OCI-LY3 (cell line): ENCODE data around the gene CLIC6.

Source experiments
- H2AFZ ChIP-seq: fragments of 200-600, 300-600 bp; shearing (Covaris generic); 2 replicates; pipeline ENCODE4 v1.6.0; 2014; ENCODE audit warnings: antibody characterized with exemption, low read depth, low read length
- H3K27ac ChIP-seq: fragments of 200-600, 300-600 bp; sonication (generic); 2 replicates; pipeline ENCODE4 v1.5.1; 2014; ENCODE audit warnings: mild to moderate bottlenecking, low read length, moderate library complexity, mixed read lengths
- H3K27me3 ChIP-seq: fragments of 200-600, 300-600 bp; sonication (generic); 2 replicates; pipeline ENCODE4 v1.6.1; 2014; ENCODE audit warnings: low read depth, low read length, mixed read lengths
- H3K36me3 ChIP-seq: fragments of 200-600, 300-600 bp; sonication (generic); replicated peaks from 2 replicates; pipeline ENCODE3; 2014; ENCODE audit warnings: low read depth, low read length, mixed read lengths
- H3K4me1 ChIP-seq: fragments of 300-600, 200-600 bp; sonication (generic); 2 replicates; pipeline ENCODE4 v1.6.1; 2014; ENCODE audit warnings: low read length, mixed read lengths
- H3K4me2 ChIP-seq: fragments of 200-600, 300-600 bp; sonication (generic); 2 replicates; pipeline ENCODE4 v1.6.1; 2014; ENCODE audit warnings: low read length, mixed read lengths
- H3K4me3 ChIP-seq: fragments of 300-600, 200-600 bp; sonication (generic); 2 replicates; pipeline ENCODE4 v1.5.1; 2014; ENCODE audit warnings: antibody characterized with exemption, mild to moderate bottlenecking, low read length, moderate library complexity
- H3K79me2 ChIP-seq: fragments of 300-600, 200-600 bp; shearing (Covaris generic); 2 replicates; pipeline ENCODE4 v1.6.1; 2014; ENCODE audit warnings: mild to moderate bottlenecking, low read length, mixed read lengths
- H3K9ac ChIP-seq: fragments of 300-600, 200-600 bp; shearing (Covaris generic); 2 replicates; pipeline ENCODE4 v1.6.0; 2014; ENCODE audit warnings: mild to moderate bottlenecking, low read length, moderate library complexity
- H3K9me3 ChIP-seq: fragments of 200-600, 300-600 bp; shearing (Covaris generic); 2 replicates; pipeline ENCODE4 v1.6.1; 2014; ENCODE audit warnings: low read length, mixed read lengths; ENCODE audit not compliant: insufficient read depth
- H4K20me1 ChIP-seq: fragments of 200-600, 300-600 bp; sonication (generic); 2 replicates; pipeline ENCODE4 v1.6.1; 2016; ENCODE audit warnings: low read length, mixed read lengths; ENCODE audit not compliant: insufficient read depth
- CTCF ChIP-seq: fragments of 200-600, 300-600 bp; sonication (generic); IDR thresholded peaks from 2 replicates; pipeline ENCODE4 v1.5.1; 2014; ENCODE audit warnings: antibody characterized with exemption, low read length, low read depth
- EZH2phosphoT487 ChIP-seq: fragments of 200-600 bp; shearing (Covaris generic); IDR thresholded peaks from 2 replicates; pipeline ENCODE4 v1.6.1; 2018; ENCODE audit warnings: antibody characterized with exemption, mixed run types, low read depth

The CLIC6 gene

GRCh38 chr21:34724857-34725195 lies 56.0 kb downstream of the CLIC6 start:
- Histone ChIP-seq H3K4me2 (no peak overlapping the region), H3K79me2 (no peaks in the 10 kb centered on the region), H3K27me3 (peaks cover 4% of the 10 kb centered on the region; the same call in 1 of the 2 replicates), H3K9ac (no peak overlapping the region), H3K4me3 (no peak overlapping the region), H3K27ac (no peak overlapping the region), H4K20me1 (no peaks in the 10 kb centered on the region), H3K4me1 (no peaks in the 10 kb centered on the region), H2AFZ (no peak overlapping the region), H3K36me3 (no peaks in the 10 kb centered on the region), H3K9me3 (no peaks in the 10 kb centered on the region)
- TF ChIP-seq EZH2phosphoT487, result no peak
- TF ChIP-seq CTCF, result no peak

- no peak for TF ChIP-seq CTCF
- no peak for TF ChIP-seq EZH2phosphoT487
- no peak overlapping the region for H2AFZ ChIP-seq
- H3K4me3 ChIP-seq, result no peak overlapping the region
- no peaks in the 10 kb centered on the region for H4K20me1 ChIP-seq
- no peaks in the 10 kb centered on the region for H3K9me3 ChIP-seq
- no peaks in the 10 kb centered on the region for H3K79me2 ChIP-seq
- H3K4me1 ChIP-seq, result no peaks in the 10 kb centered on the region
- no peak overlapping the region for H3K27ac ChIP-seq
- H3K36me3 ChIP-seq, result no peaks in the 10 kb centered on the region
- H3K4me2 ChIP-seq, result no peak overlapping the region
- H3K9ac ChIP-seq, result no peak overlapping the region
- peaks cover 4% of the 10 kb centered on the region; the same call in 1 of the 2 replicates for H3K27me3 ChIP-seq
Observed at GRCh38 chr21:34726627-34727337, 58.0 kb downstream of the CLIC6 start.

GRCh38 chr21:34728479-34728878 lies 59.7 kb downstream of the CLIC6 start:
- Histone ChIP-seq H3K4me3 (no peak overlapping the region), H3K4me2 (no peak overlapping the region), H3K9me3 (no peaks in the 10 kb centered on the region), H3K36me3 (no peaks in the 10 kb centered on the region), H3K4me1 (no peaks in the 10 kb centered on the region), H3K9ac (no peak overlapping the region), H4K20me1 (no peaks in the 10 kb centered on the region), H3K27me3 (peaks cover 4% of the 10 kb centered on the region; the same call in 1 of the 2 replicates), H3K79me2 (no peaks in the 10 kb centered on the region), H2AFZ (no peak overlapping the region), H3K27ac (no peak overlapping the region)
- TF ChIP-seq EZH2phosphoT487 (no peak), CTCF (no peak)

GRCh38 chr21:34730194-34730593 lies 61.4 kb downstream of the CLIC6 start:
- no peak overlapping the region for H2AFZ ChIP-seq
- H3K27ac ChIP-seq, result no peak overlapping the region
- H4K20me1 ChIP-seq, result no peaks in the 10 kb centered on the region
- no peak overlapping the region for H3K4me2 ChIP-seq
- no peak overlapping the region for H3K4me3 ChIP-seq
- H3K9ac ChIP-seq, result no peak overlapping the region
- H3K9me3 ChIP-seq, result no peaks in the 10 kb centered on the region
- H3K79me2 ChIP-seq, result no peaks in the 10 kb centered on the region
- H3K36me3 ChIP-seq, result no peaks in the 10 kb centered on the region
- no peaks in the 10 kb centered on the region for H3K4me1 ChIP-seq
- no peaks in the 10 kb centered on the region for H3K27me3 ChIP-seq
- TF ChIP-seq EZH2phosphoT487, result no peak
- no peak for TF ChIP-seq CTCF
